ENCODE results near the gene DPF3.

Gene DPF3

DNA sequence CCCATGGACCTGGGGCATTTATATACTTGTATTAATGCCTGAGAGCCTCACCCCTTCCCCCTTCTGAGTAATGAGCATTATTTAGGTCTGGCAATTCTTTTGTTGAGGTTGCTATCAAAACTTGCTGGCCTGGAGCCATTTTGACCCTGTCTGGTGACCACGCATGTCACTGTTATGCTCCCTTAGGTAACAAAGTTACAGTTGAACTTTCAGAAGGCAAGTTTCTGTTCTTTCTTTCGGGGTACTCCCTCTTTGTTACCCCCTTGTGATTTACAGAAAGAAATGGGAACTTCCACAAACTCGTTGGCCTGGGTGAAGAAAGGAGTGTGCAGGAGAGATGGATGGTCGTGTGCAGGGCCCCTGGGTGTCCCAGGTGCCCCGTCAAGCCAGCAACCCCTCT lies 305.4 kb downstream of the DPF3 start:
- no peak for DNase-seq

DNA sequence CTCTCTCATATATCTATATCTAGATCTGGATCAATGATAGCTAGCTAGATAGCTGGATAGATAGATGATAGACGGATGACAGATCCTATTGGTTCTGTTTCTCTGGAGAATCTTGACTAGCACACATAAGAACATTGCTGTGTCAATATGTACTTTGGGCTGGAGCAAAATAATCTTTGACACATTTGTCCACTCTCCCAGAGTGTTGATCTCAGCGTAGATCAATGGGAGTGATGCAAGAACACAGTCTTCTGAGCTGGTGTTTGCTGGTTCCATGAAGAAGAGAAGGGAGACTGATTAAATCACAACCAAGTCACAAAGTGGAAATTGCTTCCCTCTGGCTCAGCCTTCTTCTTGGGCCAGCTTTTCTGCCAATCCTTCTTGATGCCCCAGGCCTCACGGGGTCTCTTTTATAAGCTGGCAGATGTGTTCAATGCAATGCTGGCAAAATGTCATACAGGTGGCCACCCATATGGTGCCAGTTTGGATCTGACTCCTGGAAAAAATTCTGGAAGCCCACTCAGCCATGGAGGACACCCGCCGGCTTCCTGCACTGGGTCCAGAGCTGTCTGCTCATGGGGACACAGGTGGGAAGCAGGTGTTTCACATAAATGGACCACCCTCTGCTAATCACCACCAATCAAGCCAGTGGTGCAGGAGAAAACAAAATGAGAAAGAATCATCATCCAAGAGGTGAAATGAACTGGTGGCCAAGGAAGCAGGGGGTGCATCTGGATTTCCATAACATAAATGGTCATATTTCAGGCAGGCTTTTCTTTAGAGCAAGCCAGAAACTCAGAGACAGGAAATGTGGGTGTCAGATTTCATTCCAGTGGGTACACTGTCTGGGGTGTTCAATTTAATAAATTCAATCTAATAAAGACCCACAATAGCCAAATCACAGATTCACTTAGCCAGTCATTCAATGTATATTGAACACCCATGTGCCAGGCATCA lies 310.3 kb downstream of the DPF3 start:
- no peak for DNase-seq

DNA sequence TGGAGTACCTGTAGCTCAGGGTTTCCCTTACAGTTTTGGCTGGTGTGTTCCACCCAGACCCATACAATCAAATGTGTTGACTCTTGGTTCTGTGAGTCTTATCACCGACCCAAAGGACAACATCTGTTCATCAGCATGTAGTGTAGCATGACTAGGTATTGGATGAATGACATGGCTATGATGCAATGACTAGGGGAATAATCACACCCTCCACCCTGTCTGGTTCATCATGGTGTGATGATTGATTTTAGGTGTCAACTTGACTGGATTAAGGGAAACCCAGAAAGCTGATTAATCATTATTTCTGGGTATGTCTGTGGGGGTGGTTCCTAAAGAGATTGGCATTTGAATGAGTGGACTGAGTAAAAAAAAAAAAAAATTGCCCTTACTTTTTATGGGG lies 311.3 kb downstream of the DPF3 start:
- DNase-seq, result no peak

DNA sequence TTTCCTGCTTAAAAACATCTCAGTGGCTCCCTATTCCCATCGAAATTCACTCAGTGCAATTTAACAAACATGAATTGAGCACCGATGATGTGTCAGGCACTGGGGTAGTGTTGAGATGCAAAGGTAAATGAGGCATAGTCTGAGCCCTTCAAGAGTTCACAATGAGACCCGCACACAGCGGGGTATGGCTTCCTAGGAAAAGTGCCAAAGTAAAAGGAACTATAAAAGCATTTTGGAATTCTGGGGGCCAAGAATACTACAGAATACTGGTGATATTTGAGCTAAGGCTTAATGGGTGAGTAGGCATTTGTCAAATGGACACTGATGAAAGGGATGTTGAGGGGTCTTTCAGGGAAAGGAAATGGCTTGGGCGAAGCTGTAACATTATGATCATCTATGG lies 315.4 kb downstream of the DPF3 start:
- no peak for DNase-seq

DNA sequence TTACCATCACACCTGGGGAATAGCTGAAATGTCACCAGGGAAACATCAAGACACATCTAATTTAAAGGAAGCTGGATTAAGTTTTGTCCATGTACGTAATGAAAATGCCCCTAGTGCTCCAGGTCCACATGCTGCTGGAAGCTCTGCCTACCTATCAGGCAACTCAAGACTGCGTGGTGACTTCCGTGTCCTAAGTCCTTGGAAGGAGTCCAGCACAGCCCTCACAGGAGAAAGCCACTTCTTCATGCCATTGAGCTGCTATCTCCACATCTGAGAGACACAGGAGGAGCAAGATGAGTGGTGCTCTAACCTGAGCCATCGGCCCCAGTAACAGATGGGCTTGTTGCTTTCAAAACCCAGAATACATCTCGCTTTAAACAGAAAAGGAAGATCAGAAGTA lies 316.4 kb downstream of the DPF3 start:
- no peak for DNase-seq

DNA sequence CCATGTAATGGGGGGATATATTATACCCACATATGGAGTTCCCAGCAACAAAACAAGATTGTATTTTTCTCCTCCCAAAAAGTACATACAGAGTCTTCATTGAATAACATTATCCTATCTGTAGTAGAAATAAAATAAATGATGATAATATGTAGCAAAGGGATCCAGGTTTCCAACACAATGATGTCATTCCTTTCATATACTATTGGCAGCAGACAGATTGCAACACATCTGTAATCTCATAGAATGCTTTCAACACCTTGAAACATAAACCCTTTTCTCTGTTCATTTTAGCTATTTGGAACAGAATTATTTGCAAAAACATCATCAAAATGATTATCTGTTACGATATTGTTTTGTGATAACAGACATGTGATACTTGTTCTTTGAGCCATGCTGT lies 317.6 kb downstream of the DPF3 start:
- no peak for DNase-seq

DNA sequence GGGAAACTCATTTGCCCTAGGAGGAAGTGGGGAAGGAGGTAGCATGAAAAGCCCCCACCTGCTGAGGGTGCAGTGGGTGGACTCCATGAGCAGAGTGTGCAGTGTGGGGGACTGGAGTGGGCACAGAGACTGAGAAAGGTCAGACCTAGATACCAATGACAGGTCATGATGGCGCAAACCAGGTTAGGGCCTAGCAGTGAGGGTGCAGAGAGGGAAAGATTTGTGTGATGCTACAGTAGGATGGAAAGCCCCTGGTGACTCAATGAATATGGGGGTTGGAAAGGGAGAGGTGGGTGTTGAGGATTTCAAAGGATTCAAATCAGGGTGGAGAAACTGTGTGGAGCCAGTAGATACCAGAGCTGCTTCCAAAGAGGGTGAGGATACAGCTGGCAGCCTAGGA lies 319.2 kb downstream of the DPF3 start:
- no peak for DNase-seq

DNA sequence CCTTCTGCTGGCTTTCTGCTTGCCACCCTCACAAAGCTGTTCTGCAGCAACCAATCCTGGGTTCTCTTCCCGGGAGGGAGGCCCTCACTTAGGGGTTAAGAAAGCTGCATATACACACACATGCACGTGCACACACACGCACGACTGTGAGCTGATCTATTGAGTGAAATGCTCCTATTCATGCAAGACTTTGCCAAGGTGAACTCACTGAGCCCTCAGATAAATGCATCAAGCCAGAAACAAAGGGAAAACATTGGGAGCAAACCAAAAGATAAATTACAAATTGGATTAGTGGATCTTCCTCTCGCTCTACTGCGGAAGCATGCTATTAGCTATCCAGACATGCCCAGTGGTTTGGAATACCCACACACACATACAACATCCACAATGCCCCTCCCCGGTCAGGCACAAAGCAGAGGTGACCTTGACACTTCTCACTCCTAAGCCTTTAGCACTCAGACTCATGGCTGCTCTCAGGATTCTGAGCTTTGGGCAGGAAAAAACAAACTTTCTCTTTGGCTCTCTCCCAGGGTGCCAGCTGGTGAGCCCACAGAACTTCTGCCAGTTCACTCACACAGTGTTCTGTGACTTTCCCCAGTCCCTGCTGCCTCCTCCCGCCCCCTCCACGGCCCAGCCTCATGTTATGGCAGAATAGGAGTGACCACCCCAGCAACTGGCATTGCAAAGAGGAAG lies 320.0 kb downstream of the DPF3 start:
- DNase-seq, result no peak

Measured in fibroblast of skin of right quadriceps (primary cell).